Epithelial cell of alveolus of lung (primary cell): ENCODE results near the gene WNT8B. TPM values are rescaled to one million over a fixed set of nuclear protein-coding genes. Genes with fewer than 3 reads are reported as not detected.

Experiments used
- total RNA-seq: library from RNA; depleted of rRNA; stranded (reverse); fragments of >200 nt; gene quantifications from 2 replicates; pipeline ENCODE4 v1.2.1, GENCODE V29; 2015

The WNT8B gene, protein sequence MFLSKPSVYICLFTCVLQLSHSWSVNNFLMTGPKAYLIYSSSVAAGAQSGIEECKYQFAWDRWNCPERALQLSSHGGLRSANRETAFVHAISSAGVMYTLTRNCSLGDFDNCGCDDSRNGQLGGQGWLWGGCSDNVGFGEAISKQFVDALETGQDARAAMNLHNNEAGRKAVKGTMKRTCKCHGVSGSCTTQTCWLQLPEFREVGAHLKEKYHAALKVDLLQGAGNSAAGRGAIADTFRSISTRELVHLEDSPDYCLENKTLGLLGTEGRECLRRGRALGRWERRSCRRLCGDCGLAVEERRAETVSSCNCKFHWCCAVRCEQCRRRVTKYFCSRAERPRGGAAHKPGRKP
- total RNA-seq, result not detected in 2 replicates

DNA sequence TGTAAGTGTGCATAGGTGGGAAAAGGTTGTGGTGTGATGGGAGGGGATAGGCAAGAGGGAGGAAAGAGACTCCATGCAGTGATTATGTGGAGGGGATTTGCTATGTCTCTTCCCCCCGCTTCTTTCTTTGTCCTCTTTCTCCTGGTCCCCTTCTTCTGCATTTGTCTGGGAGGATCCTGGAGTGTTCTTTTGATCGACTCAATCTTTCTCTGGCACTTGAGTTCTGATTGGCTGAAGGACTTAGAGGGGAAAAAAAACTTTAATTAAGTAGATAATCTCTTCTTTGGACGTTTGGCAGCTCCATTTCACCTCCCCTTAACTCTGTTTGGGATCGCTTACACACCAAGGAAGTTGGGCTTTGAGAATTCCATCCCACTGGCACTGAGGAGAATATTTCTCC, at the start of gene WNT8B:
TSS of gene WNT8B (plus strand) at position 301 of the 400 bp plus-strand sequence. CDS start 160 bp downstream, outside the sequence.

DNA sequence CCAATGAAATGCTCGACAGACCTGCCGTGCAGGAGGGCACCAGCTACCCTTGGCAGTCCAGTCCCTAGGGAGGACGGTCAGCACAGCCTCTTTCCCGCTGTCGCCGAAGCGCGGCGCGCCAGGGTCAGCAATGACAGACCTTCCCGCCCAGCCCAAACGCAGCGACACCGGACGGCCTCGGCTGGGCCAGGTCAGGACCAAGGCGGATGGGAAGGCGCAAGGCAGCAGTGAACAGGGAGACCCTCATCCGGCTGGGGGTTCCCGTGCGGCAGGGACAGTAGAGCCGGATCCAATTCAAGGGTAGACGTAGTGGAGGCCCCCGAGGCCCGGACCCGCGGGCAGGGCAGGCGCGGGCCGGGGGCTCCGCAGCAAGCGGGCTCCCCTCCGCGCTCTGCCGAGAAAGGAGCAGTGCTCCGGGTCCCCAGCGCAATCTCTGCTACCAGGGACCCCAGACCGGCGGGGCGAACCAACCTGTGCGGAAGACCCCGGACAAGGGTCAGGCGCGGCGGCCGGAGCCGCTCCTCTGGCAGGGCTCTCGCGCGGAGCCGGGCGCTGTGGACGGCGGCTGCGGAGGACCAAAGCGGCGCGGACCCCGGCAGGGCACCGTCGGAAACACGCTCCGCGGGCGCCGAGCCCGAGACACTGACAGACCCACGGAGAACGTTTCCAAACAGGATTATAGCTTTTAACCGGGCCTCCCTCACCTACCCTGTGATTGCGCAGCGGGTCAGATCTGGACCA, 56.7 kb downstream of the WNT8B start, which contains the start of gene SEC31B:
TSS of gene SEC31B (minus strand) at position 551 of the 741 bp plus-strand sequence. CDS start 2,909 bp downstream, outside the sequence.

DNA sequence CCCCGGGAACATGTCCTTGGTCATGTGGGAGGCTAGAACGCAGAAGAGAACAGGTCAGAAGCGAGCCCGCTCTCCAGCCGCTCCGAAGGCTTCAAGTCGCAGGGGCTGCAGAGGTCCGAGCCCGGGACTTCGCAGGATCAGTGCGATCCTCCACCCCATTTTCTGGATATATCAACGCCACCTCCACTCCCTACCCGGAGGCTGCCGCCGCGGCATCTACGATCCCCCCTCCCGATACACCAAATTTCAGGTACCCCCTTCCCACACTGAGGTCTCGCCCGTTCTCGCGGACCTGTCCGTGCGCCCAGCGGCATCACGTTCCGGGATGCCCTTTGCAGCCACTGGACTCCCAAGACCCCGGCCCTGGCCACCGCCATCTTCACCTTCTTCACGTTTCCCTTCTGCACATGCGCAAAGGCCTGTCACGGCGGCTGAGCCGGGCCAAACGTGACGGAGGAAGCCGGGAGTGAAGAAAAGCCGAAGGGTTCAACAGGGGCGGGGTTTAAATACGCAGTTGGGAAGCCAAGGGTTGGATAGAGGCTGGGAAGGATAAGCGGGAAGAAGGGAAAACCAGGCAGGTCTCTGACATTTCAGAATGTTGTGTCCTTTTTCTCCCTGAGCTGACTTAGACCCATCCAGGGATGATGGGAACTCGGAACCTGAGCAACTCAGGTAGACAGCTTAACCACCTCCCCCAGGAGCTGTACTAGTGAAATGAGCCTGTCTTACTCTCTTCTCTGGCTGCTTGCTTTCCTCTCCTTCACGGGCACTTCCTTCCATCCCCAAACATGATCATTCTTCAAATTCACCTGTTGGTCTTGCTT, 66.9 kb downstream of the WNT8B start, which contains the start of gene NDUFB8:
TSS of gene NDUFB8 (minus strand) at position 397 of the 824 bp plus-strand sequence. CDS start at position 377, 20 bp downstream.

Other genes with a start within 250 kb of the WNT8B start
- gene CHUK, start 233.4 kb upstream of the WNT8B start, total RNA-seq, result 10.7 and 14.6 TPM in 2 replicates
- 20.7 and 21.9 TPM in 2 replicates for gene CWF19L1, start 195.4 kb upstream of the WNT8B start, total RNA-seq
- gene BLOC1S2, start 176.3 kb upstream of the WNT8B start, total RNA-seq, result 32.7 and 60.9 TPM in 2 replicates
- not detected in 2 replicates for gene PKD2L1, start 132.8 kb upstream of the WNT8B start, total RNA-seq
- gene SCD, start 115.8 kb upstream of the WNT8B start, total RNA-seq, result 122 and 749 TPM in 2 replicates
- 0.39 and 5.7 TPM in 2 replicates for gene SEC31B, start 56.9 kb downstream of the WNT8B start, total RNA-seq
- gene NDUFB8, start 66.9 kb downstream of the WNT8B start, total RNA-seq, result 147 and 232 TPM in 2 replicates
- gene HIF1AN, start 72.9 kb downstream of the WNT8B start, total RNA-seq, result 5.9 and 15.1 TPM in 2 replicates